Stimulated activated CD4-positive, alpha-beta T cell treated with anti-CD3 and anti-CD28 coated beads, Interleukin-2, amount 100 ng/mL, for 48 hours (primary cell): ENCODE data around the gene QPCT.

Experiments used
- DNase-seq, 2 donors: peaks; one replicate each; pipeline ENCODE4 v3.0.0-alpha.2; 2020

The QPCT gene

DNA sequence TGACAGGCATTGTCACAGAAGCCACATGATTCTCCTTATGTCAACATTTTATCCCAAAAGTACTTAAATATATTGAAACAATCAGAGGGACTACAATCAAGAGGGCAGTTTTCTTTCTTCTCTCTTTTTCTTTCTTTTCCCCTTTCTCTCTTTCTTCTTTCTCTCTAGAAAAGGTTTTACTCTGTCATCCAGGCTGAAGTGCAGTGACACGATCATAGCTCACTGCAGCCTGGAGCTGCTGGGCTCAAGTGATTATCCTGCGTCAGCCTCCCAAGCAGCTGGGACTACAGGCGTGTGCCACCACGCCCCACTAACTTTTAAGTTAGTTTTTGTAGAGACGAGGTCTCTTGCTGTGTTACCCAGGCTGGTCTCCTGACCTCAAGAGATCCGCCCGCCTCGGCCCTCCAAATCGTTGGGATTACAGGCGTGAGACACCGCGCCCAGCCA is 18.8 kb upstream of the QPCT start:
- no peak for DNase-seq

DNA sequence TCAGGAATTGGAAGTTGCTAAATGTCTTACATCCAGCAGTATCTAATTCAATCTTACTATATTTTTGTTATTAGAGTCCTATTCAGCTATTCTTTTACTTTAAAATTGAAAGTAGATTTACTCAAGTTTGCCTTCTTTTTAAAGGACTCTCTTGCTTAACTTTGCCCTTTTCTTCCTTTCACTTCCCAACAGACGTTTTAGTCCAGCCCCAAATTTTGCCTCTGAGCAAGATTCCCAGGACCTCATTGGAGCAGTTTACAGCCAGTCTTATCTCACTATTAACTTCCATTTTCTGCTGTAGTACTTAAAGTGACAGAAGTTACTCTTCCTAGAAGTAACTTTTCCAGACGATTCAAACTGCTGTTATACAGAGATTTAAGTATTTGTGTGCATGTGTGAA is 18.1 kb upstream of the QPCT start:
- DNase-seq: no peak

DNA sequence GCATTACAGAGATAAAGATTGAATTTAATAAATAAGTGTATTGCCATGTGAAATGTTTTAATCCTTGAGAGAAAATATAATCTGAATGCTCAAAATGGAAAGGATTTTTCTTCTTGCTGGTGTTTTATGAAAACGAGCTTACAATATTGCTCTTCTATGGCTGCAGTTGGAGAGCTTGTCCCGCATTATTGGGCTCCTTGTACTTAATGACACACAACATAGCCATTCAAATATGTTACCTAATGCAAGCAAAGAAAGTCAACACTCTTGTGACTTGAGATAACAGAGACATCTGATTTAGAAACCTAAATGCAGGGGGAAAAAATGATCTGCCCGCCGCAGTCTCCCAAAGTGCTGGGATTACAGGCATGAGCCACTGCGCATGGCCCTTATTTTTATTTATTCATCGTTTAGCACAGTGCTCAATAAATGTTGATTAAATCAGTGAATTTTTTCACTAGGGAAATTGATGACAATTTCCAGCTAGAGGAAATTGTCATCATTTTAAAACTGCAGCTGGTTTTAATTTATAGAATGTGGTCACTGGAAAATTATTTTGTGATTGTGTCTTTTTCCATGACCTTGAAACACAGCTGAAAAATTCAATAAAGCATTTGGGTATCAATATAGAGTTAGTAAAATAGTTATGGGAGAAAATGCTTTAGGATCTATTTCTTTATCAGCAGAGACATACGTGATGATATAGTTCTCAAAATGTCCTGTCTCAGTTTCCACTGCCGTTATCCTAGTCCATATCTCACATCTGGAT is 17.4 kb upstream of the QPCT start:
- DNase-seq: no peak

DNA sequence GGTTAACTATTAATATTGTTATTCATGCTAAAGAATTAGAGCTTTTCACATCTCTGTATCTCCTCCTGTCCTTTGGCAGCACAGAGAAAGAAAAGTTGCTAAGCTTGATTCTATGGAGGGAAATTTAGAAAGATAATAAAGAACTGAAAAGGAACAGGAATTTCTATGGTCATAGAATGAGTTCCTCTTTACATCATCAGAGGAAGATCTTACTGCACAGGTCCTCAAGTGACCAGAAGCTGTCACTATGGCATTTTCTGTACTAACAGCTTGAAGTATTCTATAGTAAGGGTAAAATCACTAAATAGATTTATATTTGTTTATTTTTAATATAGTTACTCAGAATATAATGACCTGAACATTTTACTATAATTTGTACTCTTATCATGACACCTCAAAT is 13.7 kb upstream of the QPCT start:
- no peak for DNase-seq

DNA sequence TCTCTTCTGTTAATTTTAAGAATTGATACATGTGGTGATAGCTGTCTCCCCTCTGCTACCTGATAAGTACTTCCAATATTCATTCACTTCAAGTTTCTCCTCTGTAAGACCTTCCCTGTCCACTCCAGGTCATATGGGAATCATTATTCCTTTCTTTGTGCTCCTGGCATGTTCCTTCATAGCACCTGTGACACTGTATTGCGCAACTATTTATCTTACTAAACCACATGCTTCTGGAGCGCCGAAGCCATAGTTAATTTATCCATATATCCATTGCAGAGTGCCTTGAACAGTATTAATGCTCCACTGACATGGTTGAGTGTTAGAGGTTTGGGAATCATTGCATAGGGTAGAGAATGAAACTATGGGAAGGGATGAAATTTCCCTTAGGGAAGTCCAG is 11.9 kb upstream of the QPCT start:
- no peak for DNase-seq

DNA sequence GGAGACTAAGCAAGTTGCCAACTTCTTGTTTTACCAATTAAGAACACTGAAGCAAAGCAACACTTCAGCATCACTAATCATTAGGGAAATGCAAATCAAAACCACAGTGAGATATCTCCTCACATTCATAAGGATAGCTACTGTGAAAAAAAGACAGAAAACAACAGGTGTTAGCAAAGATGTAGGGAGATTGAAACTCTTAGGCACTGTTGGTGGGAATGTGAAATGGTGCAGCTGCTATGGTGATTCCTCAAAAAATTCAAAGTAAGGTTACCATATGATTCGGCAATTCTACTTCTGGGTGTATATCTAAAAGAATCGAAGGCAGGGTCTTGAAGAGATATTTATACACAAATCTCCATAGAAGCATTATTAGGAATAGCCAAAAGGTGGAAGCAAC is 11.2 kb upstream of the QPCT start:
- no peak for DNase-seq

DNA sequence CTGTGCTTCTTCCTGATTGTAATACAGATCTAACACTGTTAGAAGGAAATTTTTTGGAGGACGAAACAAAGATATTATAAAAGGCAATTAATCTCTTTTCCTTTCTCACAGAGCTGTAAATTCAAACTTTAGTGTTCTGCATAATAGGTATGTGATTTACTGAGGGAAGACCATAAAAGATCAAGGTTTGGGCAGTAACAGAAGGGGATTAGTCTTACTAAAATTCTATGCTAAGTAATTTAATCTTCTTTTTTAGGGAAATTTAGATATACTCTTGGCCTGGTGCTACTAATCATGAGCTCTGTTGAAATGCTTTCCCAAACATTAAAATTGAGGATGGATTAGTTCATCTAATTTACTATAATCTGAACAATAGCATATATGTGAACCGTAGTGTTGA is 8.8 kb upstream of the QPCT start:
- no peak for DNase-seq

DNA sequence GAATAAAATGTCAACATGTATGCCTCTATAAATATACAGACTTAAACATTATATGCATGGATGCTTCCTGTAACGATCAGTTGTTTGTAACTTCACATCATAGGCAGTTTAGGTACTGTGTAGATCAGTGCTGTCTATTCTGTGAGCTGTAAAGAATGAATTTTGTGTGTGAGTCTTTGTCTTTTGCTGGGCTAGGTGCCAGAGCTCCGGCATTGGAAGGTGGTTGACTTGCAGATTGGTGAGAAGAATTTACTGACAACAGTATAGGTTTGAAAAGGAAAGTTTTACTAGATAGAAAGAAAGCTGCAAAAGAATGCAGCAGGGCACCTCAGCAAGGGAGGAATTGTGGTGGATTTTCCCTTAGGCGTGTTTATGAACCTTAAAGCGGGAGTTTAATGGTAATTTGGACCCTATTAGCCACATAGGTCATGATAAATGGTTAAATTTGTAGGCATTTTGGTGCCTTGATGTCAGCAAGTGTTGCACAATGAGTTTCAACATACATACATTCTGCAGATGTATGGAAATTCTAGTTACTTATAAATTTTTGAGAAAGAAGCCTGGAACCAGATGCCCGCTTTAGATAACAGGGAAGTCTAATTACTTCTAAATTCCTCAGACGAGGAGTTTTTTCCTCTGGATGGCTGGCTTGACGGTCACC is 6.7 kb upstream of the QPCT start:
- no peak for DNase-seq

DNA sequence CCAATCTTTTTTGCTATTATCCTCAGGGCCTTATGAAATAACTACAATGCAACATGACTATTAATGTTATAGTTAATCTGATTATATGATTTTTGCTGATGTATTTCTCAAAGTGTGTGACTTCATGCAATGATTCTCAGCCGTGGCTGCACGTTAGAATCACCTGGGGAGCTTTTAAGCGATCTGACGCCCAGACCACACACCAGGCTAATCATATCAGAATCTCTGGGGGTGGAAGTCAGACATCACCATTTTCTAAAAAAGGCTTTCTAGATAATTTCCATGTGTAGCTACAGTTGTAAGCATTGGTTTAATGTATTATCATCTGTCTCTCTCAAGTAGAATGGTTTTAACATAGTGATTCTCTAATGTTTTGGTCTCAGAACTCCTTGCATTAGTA is 5.5 kb upstream of the QPCT start:
- DNase-seq: no peak

DNA sequence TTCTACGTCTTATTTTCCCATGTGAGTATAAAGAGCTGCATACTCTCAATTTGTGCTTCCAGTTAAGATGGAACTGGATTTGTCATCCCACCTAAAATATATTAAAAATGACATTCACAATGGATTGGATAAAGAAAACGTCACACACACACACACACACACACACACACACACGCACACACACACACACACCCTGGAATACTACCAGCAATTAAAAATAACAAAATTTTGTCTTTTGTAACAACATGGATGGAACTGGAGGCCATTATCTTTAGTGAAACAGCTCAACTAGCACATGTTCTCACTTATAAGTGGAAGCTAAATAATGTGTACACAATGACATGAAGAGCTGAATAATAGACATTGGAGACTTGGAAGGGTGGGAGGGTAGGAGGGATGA is 3.8 kb upstream of the QPCT start:
- DNase-seq: no peak

DNA sequence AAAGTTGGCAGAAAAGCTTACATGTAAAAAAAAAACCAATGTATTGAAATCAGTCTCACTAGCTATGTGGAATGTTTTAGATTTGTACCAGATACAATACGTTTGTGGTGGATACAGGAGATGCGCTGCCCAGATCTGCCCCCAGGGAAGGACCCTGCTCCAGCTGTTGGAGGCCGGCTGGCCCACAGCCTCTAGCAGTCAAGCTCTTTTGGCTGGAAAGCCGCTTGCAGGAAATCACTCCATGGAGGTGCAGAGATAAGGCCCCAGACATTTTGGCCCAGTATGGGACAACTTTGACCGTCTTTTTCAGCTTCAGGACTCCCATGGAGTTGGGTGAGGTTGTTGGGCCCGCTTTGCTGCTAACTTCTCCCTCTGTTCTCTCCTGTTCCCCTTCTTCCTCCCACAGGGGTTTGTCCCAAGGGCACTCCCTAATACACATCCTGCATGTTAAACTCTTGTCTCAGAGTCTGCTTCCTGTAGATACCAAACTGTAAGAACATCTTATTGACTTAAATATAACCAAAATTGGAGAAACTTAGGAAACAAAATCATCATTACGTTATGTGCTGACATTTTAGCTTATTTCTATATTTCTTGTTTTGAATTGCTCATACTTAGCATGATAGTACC is 1.7 kb upstream of the QPCT start:
- no peak for DNase-seq

DNA sequence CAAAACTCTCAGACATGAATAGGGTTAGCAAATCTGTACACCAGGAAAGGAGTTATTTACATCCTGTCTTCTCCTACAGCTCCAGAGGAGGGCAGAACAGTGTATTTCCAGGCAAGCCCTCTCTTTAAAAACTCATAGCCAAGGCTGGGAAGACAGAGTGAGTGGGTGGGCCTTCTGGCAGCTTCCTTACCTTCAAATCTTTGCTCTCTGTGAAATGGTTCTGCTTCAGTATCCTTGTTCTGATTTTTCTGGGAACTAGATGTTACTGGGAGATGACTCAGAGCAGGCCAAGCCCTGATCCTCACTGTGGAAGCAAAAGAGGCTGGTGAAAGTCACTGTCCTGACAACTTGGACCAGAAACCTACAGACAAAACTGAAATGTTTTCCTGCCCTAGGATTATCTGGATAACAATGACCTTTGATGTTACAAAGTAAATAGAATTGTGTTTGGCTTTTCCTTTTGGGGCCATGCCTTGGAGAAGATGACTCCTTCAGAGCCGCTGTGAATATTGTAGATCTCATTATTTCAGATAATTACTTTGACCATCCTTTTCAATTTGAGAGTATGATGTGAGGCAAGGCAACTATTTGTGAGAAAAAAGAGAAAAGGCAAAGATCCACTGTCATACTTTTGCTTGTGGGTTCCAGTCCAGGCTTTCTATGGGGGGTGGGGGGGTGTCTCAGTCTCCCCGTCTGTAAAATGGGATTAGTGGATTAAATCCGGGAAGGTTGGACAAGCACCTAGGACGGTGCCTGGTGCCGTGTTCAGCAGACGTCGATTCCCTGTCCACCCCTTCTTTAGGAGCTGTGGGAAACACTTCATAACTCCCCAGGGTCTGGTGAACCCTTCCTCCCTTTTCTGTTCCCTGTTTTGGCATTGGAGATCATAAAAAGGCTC is 644 bp upstream of the QPCT start:
- DNase-seq: no peak

DNA sequence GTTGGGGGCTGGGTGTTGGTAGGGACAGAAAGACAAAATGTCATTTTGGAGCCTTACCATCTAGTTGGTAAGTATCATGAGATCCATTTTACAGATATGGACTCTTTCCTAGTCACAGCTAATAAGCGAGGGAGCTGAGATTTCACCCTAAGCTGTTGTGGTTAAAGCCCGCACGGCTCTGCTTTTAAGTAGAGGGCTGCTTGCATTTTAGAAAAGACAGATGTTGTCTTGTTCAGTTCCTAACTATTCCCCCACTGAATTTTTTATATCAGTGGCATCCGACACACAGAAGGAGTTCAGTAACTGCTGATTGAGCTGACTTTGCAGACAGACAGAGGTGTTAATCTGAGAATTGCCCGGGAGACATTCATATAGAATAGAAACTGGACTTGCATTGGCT is 3.7 kb downstream of the QPCT start:
- DNase-seq: no peak

DNA sequence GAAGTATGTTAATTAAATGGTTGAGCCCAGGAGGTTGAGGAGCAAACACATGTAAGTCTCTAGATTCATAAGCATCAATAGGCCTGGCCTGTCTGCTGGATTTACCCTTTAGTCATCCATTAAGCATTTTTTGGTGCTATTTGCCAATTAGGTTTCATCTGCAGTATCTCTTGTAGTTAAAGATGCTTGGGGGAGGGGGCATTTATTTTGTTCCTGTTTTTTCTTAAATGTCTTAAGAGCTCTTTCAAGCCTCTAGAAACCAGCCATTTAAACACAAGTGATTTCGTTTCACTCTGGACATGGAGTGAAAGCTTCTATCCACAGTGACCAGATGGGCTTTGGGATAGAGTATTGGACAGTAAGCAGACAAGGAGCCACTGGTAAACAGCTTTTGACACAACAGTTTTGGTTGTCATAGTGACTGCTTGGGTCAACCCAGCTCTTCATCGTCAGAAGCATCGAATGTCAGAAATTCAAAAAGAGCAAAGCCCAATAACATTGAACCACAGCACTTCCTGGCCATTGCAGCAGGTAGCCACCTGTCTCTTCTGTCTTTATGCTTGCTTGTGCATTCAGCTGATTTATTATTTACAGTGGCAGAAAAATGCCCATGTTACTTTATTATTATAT is 4.9 kb downstream of the QPCT start:
- no peak for DNase-seq

DNA sequence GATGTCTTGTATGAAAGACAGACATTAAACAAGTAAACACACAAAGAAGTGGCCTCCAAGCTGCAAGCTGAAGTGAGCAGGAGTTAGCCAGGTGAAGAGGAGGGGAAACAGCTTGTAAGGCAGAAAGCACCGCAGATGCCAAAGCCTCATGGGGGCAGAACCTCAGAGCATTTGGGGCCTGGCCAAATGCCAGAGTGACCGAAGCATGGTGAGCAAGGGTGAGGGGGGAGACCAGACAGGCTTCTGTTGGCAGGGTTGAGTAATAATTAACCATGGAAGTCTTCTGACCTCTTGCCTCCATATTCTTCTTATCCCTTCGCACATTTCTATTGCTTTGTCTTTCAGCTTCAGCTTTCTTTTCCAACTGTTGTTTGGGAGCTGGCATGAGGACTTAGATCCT is 5.6 kb downstream of the QPCT start:
- no peak for DNase-seq

DNA sequence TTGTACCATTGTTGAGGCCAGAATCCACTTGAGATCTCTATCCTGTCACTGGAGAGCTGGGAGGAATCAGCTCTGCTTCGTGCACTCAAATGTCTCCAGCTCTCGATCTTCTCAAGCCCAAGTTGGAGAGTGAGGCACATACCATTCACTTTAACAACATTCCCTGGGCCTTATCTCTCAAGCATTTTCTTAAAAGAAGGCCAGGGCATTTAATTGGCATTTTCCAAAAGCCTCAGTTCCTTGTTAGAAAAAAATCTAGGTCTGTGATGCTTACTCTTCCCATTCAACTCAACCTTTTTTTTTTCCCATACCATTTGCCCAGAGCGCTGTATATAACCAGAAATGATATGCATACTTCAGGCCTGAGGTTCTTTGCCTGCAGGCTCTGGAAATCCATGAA is 10.1 kb downstream of the QPCT start:
- DNase-seq: no peak

DNA sequence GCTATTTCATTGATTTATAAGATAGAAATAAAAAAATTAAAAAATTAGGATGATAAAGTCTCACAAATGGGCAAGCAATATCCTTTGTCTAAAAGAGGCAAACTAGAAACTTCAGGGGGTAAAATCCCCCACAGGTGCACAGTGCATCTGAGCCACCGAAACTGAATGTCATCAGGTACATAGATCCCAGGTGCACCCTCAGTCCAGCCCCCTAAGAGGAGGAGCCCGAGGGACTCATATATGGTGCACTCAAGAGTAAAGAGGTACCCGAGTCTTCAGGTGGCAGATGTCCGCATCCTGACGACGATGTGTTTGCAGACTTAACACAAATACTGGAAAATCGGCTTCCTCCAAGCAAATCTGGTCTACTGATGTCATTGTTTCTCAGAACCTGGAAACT is 11.3 kb downstream of the QPCT start:
- no peak for DNase-seq

DNA sequence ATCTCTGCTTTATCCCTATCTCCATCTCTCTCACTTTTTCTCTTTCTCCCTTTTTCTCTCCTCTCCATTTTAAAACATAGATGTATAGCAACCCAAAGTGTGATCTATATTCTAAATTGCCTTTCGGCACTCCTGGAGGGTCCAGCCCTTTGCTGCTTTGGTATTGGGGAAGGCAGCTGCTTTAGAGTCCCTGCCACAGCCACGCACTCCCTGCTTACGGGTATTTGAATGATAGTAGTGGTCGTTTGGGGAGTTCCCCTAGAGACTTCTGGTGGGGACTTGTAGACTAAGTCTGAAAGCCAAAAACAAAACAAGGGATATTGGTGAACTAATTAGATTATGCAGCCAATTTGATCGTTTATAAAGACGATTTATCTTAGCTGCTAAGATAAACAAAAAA is 11.9 kb downstream of the QPCT start:
- DNase-seq: no peak

DNA sequence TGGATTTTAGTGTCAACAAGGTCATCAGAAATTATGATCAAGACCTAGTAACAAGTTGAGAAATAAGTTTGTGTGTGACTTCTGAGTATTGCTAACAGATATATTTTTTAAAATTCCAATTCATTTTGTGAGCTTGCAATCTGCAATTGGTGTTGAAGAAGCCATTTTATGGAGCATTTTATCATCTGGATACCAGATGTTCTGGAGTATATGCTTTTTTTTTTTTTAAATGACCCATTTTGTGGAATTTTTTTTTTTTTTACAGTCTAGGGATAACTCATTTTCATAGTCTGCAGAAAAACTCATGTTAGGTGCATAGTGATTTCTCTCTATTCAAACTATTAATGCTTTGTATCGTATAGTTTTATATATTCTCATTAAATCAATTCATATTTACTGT is 12.6 kb downstream of the QPCT start:
- no peak for DNase-seq

DNA sequence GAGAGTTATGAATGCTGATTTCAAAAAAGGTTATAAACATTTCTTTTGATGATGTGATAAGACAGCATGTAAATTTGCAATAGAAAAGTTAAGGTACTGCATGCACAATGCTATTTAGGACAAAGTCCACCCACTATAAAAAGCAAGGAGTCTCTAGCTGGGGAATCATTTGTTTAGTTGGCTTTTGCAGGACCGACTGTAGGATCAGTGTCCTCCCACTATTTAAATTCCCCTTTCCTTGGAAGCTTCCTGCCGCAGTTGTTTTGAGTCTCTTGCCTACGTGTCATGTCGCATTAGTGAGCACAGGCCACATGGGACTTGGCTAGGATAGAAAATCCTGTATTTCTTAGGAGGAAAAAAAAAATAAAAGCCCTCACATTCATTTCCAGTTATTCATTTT is 13.1 kb downstream of the QPCT start:
- DNase-seq: no peak

DNA sequence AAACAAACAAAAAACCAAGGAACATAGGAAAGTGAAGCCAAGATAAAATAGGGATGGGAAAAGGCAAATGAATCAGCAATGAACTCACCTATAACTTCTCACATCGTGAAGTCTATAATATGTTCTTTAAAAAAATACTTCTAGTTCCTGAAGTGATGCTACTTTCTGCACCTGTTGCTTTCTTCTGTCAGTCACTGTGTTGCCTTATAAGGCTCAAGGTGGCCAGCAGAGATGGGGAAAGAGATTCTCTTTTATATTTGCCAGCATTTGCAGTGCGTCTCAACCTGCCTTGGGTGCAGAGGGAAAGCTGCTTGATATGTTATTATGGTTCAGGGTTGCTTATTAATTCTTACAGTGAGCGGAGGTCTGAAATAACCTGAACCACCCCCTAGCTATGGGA is 14.0 kb downstream of the QPCT start:
- DNase-seq: no peak

DNA sequence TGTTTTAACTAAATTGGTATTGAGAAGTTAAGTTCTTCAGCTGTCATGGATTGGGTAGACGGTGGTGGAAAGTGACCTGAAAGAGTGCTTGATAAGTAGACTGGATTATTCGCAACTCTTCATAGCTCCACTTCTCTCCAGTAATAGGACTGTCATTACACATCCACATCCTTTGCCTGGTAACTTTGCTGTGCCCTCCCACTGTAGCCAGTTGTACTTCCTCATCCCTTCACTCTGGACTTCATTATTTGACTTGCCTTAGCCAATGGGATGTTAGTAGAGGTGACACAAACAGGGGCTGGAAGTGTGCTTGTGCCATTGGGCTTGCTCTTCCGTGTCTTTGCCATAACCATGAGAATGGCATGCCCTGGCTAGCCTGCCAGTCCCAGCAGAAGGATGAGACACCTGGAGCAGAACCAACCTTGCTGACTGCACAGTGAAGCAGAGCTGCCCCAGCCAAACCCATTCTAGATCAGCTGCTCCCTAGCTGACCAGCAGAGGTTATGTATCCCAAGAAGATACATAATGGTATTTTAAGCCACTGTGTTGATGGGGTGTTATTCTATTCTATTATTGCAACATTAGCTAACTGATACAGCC is 16.9 kb downstream of the QPCT start:
- DNase-seq: no peak
